GM18498 (cell line): ENCODE data around the gene DNAI1.
"Not testable (repeated sequence)": the region's sequence is repeated elsewhere in the genome, so short reads cannot be mapped to it uniquely, and the experiment has no call there.

Experiments
- ATAC-seq: cut with Tn5 transposase; IDR thresholded peaks from one replicate; pipeline ENCODE4 v1.9.1; 2021; ENCODE audit warnings: mild to moderate bottlenecking, moderate library complexity; ENCODE audit not compliant: unreplicated experiment

The DNAI1 gene

DNA sequence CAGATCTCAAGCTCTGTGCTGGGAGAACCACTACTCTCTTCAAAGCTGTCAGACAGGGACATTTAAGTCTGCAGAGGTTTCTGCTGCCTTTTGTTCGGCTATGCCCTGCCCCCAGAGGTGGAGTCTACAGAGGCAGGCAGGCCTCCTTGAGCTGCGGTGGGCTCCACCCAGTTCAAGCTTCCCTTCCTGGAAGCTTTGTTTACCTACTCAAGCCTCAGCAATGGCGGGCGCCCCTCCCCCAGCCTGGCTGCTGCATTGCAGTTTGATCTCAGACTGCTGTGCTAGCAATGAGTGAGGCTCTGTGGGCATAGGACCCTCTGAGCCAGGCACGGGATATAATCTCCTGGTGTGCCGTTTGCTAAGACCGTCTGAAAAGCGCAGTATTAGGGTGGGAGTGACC is 73.4 kb downstream of the DNAI1 start:
- not testable (repeated sequence) for ATAC-seq

DNA sequence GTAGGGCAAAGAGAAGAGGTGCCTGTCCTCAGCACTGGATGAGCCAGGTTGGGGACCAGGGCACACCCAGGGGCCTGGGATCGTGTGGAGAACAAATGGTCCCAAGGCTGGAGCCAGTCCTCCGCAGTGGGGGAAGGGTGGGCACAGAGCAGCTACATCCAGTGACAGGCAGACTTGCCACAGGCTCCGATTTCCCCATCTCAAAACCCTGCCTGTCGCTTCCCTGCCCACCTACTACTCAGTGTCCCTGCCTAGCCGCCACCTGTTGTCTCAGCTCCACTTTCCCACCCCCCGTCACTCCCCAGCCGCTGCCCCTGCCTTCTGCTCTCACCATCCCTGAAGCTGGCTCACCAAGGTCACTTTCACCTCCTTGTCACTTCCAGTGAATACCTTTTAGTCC is 78.1 kb downstream of the DNAI1 start:
- no peak for ATAC-seq

DNA sequence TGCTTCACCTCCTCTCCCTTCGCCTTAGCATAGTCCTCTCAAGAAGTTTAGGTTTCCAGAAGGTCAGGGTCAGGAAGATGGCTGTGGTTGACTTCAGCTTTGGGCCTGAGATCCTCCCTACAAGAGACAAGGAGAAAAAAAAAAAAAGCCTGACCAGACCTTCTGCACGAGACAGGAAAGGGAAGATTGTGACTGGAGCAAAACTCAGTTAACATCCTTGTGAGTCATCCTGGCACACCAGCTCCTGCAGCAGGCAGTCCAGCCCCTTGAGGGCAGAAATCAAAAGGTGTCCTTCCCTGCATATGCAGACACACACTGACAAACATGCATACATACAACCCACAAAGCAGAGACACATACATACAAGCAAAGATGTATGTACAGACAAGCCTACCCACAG is 82.2 kb downstream of the DNAI1 start:
- ATAC-seq, result no peak

DNA sequence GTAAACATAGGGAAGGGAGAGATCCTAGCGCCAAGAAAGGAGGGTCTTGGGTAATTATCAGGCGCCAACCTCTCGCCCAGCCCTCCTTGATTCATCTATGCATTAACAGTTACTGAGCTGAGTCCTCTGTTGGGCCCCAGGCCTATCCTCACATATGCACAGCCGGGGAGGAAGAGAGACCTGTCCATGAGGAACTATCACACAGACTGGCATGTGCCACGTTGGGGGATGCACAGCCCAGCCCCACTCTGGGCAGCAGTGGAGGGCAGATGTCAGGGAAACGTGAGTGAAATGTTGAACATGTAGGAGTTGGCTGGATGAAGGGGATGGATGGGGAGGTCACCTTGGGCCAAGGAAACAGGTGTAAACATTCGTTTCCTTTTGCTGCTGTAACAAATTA is 82.9 kb downstream of the DNAI1 start:
- ATAC-seq, result no peak

DNA sequence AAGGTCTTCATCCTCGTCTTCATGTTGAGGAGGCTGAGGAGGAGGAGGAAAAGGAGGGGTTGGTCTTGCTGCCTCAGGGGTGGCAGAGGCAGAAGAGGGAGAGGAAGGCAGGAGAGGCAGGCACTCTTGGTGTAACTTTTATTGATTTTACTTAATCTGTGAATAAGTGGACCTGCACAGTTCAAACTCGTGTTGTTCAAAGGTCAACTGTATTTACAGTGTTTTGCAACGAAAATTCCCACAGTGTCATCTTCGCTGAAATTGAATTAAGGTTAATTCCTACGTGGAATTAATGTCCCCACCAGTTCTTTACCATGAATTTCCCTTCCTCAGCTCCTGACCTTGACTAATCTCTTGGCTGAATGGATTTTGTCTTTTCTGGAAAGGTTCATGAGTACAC is 85.4 kb downstream of the DNAI1 start:
- ATAC-seq, result no peak

DNA sequence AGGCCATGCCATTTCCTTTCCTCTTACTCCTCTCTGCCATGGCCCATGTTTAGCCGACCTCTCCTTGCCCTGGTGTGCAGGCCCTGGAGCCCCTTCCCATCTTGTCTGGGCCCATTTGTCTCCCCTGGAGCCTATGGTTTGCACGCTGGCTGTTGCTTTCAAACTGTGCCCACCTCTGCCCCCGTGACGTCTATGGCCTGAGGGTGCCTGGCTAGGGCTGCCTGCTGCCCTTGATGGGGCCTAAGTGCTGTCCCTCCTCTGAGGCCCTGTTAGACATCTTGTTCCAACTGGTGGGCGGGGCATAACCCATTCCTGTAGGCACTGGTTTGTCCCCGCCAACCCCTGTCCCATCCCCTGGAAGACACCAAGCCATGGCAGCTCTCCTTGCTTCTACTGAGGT is 86.9 kb downstream of the DNAI1 start:
- ATAC-seq, result no peak

DNA sequence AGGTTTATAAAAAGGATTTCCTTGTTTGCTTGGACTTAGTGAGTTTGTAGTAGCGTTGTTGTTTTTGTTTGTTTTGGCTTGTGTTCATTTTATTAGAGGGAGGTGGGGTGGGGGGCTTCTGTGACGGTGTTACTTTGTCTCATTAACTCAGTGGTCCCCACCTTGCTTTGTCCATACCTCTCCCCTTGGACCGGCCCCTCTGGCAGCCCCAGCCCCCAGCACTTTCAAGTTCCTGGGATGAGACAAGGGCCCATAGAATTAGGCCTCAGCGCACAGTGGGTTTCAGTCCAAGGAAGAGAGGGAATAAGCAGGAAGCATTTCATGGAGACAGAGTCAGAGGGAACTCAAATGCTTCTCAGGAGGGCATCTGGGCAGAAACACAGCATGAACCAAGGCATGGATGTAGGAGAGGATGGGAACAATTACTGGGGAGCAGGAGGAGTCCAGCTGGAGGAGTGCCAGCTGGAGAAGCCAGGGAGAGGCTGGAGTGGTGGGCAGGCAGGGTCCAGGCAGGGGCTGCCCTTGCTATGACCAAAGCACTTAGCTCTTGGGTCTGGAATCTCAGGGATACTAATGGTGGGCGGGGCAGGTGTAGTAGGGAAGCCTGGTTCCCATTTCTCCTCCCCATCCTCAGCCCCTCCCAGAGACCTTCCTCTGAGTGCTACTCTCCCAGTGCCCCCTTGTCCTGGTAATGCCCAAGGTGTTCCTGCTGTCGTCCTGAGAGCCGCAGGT is 87.7 kb downstream of the DNAI1 start:
- ATAC-seq, result no peak

DNA sequence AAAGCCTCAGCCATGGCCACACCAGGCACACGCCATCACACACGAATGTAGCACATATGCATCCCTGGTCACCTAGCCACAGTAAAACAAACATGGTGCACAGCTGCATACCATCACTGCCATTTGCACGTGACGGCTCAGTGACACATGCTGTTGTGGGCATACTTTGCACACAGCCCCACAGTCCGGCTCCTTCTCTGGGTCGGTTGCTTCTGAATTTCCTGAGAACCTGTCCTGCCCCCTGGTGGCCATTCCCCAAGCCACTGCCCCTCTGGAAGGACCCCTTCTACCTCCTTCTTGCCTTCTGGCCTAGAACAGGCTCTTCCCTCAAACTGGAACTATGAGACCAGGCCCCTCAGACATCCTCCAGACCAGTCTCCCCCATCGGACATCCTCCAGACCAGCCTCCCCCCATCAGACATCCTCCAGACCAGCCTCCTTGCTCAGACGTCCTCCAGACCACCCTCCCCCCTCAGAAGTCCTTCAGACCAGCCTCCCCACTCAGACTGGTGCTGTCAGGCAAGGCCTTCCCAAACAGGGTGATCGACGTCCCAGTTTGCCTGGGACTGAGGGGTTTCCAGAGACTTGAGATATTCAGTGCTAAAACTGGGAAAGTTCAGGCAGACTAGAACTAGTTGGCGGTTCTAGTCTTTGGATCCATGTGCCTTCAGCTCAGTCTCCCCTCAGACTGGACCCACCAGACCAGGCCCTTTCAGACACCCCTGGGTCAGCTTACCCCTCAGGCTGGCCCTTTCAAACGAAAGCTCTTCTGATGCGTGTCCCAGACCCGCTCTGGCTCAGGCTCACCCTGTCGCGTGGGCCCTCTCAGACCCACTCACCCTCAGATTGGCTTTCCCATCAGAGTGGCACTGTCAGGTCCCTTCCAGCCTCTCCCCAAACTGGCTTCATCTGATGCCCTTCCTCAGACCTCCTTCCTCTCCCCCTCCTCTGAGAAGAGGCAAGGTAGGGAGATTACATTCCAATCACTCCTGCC is 88.5 kb downstream of the DNAI1 start:
- ATAC-seq, result no peak

DNA sequence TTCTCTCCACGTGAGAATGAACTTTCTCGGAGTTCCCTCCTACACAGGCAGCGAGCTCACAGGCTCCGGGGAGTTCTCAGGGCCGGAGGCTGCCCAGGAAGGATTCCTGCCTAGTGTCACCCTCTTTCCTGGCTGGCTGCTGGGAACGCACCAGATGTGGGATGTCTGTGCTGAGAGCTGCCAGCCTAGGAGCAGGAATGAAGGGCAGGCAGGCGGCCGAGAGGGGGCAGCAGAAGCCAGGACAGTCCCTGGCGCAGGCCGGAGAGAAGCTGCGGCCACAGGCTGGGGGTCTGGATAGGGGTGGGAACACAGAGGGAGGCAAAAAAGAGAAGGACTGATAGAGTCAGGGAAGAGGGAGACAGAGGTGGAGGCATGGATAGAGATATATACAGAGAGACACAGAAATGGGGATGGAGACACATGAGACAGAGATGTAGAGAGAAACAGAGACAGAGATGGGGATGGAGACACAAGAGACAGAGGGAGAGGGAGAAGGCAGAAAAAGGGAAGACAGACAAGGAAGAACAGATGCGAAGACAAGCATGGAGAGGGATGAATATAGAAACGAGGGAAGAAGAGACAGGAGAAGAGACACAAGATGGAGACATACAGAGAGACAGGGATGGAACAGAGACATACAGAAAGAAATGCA is 89.5 kb downstream of the DNAI1 start:
- no peak for ATAC-seq

DNA sequence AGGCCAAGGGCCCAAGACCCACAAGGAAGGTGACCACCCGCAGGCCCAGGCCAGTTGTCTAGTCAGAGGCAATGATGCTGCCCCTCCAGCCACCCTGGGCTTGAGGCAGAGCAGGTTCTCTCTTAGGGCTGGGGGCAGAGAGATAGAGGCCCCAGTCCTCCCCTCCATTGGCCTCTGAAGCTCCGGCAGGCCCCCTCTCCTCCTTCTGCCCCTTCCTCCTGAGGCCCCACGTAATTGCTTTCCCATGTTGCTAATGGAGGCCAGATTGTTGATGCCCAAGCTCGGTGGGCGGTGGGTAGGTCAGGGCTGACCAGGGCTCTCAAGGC is 90.8 kb downstream of the DNAI1 start:
- ATAC-seq, result no peak

DNA sequence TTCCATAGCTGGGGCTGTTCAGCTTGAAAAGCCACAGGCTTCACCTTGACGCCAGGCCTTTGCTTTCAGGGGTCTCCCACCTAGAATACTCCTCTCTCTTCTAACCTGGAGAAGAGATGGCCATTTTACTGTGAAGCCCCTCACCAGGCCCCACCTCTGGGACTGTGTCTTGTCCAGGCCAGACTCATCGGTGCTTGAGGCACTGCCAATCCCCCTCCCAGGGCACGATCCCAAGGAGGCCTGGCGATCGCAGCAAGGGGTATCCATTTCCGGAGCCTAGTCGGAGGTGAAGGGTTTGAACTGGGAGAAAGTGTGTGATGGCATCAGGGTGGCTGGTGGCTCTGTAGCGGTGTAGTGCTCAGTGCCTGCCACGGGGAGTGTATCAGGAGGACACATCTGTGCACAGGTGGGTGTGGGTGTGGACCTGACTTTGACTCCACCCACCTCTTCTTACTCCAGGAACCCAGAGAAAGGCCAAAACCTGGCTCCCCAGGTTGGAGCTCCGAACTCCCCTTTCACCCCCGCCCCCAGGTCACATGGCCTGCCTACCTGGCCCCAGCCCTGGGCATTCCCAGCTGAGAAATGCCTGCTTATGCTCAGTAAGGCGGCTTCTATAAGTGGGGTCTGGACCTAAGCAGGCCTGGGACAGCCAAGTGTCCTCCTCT is 91.5 kb downstream of the DNAI1 start:
- ATAC-seq, result no peak

DNA sequence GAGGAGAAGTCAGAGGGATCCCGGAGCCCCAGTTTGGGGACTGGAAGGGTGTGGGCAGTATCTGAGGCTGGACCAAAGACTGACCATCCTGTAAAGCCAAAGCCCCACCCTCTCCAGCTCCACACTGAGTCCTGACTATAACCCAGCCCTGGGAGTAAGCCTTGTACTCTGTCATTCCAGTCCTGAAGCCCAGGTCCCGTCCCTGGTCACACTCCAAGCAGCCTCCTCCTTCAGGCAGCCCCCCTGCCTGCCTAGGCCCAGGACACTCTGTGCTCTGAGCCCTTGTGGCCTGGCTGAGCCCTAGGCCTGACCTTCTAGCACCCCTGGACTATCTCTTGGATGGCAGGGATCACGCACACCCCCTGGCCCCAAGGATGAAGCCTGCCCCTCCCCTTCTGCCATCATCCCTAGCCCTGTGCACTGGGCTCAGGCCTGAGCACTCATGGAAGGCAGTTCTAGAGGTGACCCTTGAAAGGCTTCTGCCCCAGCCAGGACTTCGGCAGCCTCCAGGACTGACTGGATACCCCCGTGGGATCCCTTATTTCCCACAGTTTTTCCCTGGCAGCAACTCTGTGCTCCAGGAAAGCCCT is 92.2 kb downstream of the DNAI1 start:
- no peak for ATAC-seq

DNA sequence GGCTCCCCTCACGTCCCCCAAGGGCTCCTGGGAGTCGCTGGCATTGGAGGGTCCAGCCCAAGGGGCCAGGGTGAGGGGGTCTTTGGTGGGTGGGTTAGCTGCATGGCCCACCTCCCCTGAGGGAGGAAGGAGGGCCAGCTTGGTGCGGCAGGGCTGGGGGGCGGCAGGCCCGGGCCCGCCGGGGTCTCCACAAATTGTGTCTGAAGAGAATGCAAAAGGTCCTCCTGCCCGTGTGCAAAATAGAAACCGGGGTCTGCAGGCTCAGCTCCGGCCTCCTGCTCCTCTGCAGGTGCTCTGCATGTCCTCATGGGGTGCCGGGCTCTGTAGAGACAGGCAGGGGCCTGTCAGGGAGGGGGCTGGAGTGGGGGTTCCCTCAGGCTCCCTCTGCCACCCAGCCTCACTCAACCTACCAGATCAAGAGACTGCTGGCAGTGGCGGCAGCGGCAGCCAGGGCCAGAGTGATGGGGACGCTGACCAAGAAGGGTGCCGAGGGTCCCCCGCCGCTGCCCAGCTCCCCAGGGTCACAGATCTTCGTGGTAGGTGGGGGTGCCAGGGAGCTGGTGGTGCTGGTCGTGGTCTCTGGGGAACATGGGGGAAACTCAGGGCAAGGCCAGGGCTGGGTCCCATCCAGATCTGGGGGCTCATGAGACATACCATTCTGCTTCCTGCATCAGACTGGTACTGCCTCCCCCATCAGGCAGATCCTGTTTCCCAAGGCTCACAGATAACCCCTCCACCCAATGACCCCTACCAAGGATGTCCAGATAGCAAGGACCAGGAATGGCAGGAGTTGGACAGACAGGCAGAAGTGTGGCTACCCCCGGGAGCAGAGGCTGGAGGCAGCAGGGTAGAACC is 93.4 kb downstream of the DNAI1 start:
- ATAC-seq, result no peak

DNA sequence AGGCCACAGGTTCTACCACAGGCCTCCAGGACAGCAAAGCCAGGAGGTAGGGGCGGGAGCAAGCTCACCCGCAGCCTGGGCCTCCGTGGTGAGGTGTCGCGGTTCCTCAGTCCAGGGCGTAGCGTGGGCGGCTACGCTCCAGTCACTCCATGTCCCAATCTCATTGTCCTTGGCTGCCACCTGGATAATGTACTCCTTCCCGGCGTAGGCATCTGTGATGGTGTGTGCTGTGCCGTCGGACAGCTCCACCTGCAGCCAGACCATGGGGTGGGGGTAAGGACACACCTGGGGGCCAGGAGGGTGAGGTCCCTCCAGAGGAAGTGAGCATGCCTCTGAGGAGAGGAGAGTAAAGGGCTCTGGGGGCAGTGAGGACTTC is 94.0 kb downstream of the DNAI1 start:
- ATAC-seq, result no peak

DNA sequence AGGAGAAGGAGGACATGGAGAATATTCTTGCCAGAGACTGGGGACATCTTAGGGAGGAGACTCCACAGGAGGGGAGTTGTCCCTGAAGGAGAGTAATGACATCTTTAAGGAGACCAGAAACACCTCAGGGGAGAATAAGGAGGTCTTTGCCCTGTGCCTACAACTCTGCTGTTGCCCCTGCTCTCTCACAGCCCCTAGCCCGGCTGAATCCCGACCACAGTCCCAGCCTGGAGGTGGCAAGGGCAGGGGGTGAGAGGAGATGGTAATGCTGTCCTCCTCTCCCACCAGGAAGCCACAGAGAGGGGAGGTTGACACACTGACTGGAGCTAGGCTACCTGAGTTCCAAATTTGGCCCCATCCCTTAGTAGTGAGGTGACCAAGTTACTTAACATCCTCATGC is 94.4 kb downstream of the DNAI1 start:
- no peak for ATAC-seq

DNA sequence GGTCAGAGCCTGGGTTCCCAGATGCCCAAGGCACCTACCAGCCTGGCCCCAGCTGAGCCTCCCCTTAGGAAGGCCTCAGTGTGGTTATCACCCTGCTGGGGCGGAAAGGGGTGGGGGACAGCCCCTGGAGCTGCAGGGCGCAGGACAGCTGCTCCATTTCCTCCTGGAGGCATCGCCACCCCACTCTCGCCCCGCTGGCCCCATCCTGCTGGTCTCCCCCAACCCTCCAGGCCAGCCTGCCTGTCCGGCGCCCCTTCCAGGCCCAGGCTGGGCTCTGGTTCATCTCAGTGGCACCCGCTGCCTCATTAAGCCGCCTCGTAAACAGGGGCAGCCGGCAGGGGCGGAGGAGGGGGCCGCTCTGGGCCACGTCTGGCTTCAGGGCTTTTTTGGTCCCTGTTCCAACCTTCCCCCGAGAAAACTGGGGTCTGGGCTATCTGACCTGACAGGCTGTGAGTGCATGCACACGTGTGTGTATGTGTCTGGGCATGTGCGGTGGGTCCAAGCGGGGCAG is 95.0 kb downstream of the DNAI1 start:
- ATAC-seq, result no peak

DNA sequence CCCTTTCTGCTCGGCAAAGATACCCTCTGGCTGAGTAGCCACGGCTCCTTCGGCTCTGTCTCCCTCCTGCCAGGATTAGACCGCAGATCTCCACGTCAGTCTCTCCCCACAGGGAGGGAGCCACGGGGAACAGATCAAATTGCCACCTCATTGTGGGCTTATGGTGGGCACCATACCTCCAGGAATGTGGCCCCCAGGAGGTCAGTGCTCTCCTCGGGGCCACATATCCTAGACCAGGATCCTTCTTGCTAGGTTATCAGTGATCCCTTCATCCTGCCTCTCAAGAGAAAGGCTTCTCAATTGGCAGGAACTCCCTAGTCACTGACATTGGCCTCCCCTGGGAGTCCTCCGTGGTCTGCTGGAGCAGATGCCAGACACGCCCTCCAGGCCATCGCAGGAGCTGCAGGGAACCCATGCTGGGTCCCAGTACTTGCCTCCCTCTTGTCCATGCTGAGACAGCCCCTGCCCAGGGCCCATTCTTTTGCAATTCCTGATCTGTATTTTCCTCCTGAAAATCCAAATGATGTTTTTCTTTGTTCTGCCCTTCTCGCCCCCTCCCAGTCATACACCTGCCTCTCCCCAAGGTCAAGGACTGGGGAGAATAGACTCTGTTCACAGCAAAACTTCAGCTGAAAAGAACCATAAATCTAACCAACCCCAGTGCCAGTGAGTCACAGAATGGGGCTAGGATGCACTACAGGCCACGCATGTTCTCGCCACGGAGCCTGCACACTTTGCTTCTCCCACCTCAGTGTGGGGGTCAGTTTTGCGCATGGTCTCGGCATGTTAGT is 95.8 kb downstream of the DNAI1 start:
- no peak for ATAC-seq

DNA sequence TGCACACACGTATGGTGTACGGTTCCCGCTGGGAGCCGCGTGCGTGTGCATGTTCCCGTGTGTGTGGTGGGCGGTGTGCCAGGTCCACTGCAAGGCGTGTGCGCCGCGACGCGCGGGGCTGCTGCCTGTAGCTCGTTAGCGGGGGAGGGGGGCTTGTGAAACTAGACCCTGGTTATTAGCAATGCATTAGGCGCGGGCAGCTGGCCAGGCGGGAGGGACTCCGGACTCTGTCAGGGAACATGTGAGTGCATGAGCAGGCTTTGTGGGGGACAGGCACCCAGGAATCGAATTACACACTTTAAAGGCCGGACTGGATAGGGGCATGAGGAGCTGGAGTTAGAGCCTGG is 96.4 kb downstream of the DNAI1 start:
- no peak for ATAC-seq

DNA sequence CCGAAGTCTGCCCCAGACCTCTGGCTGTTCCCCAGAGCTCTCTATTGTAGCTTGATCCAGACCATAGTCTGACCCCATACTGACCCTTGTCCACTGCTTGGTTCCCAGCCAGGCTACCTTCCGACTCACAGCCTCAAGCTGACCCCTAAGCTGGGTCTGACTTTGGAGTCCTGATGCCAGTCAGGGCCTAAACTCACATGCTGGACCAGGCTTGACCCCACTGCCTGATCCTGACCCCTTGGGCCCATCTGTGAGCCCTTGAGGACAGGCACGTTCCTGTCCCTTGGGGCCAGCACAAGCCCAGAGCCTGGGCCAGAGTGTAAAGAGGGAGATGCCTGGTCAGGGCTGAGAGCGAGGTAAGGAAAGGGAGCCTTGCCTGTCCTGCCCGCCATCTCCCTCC is 96.9 kb downstream of the DNAI1 start:
- no peak for ATAC-seq
